Glutamatergic neuron (in vitro differentiated cells): Measurements from ENCODE around the gene OR56A3. TPM values are rescaled to one million over a fixed set of nuclear protein-coding genes. Genes with fewer than 3 reads are reported as not detected.

Source experiments
- DNase-seq: peaks from one replicate; pipeline ENCODE4 v3.0.0; 2022
- H3K27ac Mint-ChIP-seq: one replicate; pipeline ENCODE4 v1.8.0; 2020; ENCODE audit warnings: mild to moderate bottlenecking, mixed read lengths, inconsistent platforms; ENCODE audit not compliant: unreplicated experiment
- H3K27me3 Mint-ChIP-seq: one replicate; pipeline ENCODE4 v1.8.0; 2020; ENCODE audit warnings: mild to moderate bottlenecking, moderate library complexity, mixed read lengths, inconsistent platforms; ENCODE audit not compliant: unreplicated experiment
- H3K36me3 Mint-ChIP-seq: one replicate; pipeline ENCODE4 v1.8.0; 2020; ENCODE audit warnings: mild to moderate bottlenecking, mixed read lengths, inconsistent platforms; ENCODE audit not compliant: unreplicated experiment
- H3K4me1 Mint-ChIP-seq: one replicate; pipeline ENCODE4 v1.8.0; 2020; ENCODE audit warnings: mild to moderate bottlenecking, low read depth, mixed read lengths, inconsistent platforms; ENCODE audit not compliant: unreplicated experiment
- H3K4me3 Mint-ChIP-seq: one replicate; pipeline ENCODE4 v1.8.0; 2020; ENCODE audit warnings: mild to moderate bottlenecking, mixed read lengths, inconsistent platforms; ENCODE audit not compliant: unreplicated experiment
- H3K9me3 Mint-ChIP-seq: one replicate; pipeline ENCODE4 v1.8.0; 2020; ENCODE audit warnings: mild to moderate bottlenecking, moderate library complexity, mixed read lengths, inconsistent platforms; ENCODE audit not compliant: unreplicated experiment
- total RNA-seq: library from RNA; stranded (reverse); fragmentation: NEBNext Ultra II Directional; extraction: Animal tissue kit (Norgen Biotek cat#: 25700); gene quantifications from one replicate; pipeline ENCODE4 v1.2.1, GENCODE V29; 2021; ENCODE audit not compliant: unreplicated experiment
- TF ChIP-seq, protein P1 (sequence below): fragments of 200-600 bp; sonication (generic); IDR thresholded peaks from one replicate; pipeline ENCODE4 v1.5.0; 2021; ENCODE audit not compliant: partially characterized antibody, unreplicated experiment

The OR56A3 gene
- total RNA-seq, 1 donor from 2014 or later: not detected

GRCh38 chr11:5967708-5968107 is 25.7 kb downstream of the OR56A3 start:
- Mint-ChIP-seq H3K4me1 (no peaks in the 10 kb centered on the region), H3K36me3 (no peaks in the 10 kb centered on the region), H3K27me3 (no peaks in the 10 kb centered on the region), H3K4me3 (no peak overlapping the region), H3K27ac (no peak overlapping the region), H3K9me3 (no peaks in the 10 kb centered on the region)
- TF ChIP-seq, protein P1, sequence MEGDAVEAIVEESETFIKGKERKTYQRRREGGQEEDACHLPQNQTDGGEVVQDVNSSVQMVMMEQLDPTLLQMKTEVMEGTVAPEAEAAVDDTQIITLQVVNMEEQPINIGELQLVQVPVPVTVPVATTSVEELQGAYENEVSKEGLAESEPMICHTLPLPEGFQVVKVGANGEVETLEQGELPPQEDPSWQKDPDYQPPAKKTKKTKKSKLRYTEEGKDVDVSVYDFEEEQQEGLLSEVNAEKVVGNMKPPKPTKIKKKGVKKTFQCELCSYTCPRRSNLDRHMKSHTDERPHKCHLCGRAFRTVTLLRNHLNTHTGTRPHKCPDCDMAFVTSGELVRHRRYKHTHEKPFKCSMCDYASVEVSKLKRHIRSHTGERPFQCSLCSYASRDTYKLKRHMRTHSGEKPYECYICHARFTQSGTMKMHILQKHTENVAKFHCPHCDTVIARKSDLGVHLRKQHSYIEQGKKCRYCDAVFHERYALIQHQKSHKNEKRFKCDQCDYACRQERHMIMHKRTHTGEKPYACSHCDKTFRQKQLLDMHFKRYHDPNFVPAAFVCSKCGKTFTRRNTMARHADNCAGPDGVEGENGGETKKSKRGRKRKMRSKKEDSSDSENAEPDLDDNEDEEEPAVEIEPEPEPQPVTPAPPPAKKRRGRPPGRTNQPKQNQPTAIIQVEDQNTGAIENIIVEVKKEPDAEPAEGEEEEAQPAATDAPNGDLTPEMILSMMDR: no peak
- no peak for DNase-seq

DNA sequence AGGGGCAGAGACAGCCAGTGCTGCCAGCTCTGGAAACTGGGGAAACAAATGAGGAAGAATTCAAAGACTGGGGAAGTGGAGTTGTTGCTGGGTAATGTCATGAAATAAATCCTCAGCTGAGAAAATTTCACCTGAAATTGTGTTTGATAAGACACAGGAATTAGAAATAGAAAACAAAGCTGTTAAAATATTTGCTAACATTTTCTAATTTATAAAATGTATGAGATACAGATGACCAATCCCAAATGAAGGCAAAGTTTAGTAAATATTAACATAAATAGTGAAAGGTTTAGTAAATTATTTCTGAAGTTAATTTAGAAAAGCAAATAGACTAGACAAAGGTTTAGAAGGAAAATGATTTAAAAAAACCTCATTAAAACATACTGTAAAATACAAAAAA is 26.3 kb downstream of the OR56A3 start, which contains the start of gene OR56A5:
OR56A5 (minus strand) TSS at position 101 of the 400 bp plus-strand sequence; CDS start at position 101, 0 bp downstream.
- TF ChIP-seq, protein P1: no peak
- DNase-seq: no peak
- H3K9me3 Mint-ChIP-seq: no peaks in the 10 kb centered on the region
- H3K27me3 Mint-ChIP-seq: no peaks in the 10 kb centered on the region
- no peaks in the 10 kb centered on the region for H3K4me1 Mint-ChIP-seq
- H3K4me3 Mint-ChIP-seq: no peak within 1 kb of the TSS
- no peaks in the 10 kb centered on the region for H3K36me3 Mint-ChIP-seq
- no peak within 1 kb of the TSS for H3K27ac Mint-ChIP-seq

- no peak for DNase-seq
- TF ChIP-seq, protein P1: no peak
- Mint-ChIP-seq H3K27me3 (no peaks in the 10 kb centered on the region), H3K4me1 (no peaks in the 10 kb centered on the region), H3K27ac (no peak overlapping the region), H3K9me3 (no peaks in the 10 kb centered on the region), H3K36me3 (no peaks in the 10 kb centered on the region), H3K4me3 (no peak overlapping the region)
Observed at GRCh38 chr11:5973530-5973929, 31.5 kb downstream of the OR56A3 start.

DNA sequence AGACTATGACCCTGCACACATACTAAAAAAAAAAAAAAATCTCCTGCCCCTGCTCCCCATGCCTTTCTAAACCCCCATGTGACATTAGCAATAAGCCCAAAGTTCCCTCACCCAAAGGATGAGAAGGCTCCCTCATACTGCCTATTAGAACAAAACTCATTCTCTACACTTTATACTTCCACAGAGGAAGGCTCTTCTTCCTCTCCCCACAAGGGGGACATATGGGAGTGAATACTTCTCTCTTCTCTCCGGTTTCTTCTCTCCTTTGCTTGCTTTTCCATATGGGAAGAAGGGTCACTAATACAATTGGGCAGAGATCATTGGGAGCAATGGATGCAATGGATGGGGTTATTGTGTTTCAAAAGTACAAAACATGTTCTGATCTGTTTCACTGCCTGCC is 41.4 kb downstream of the OR56A3 start:
- H3K9me3 Mint-ChIP-seq: peaks cover 3% of the 10 kb centered on the region
- TF ChIP-seq, protein P1: no peak
- no peaks in the 10 kb centered on the region for H3K27me3 Mint-ChIP-seq
- no peak for DNase-seq
- H3K27ac Mint-ChIP-seq: no peak overlapping the region
- H3K4me1 Mint-ChIP-seq: no peaks in the 10 kb centered on the region
- H3K36me3 Mint-ChIP-seq: peaks cover 4% of the 10 kb centered on the region
- no peak overlapping the region for H3K4me3 Mint-ChIP-seq

DNA sequence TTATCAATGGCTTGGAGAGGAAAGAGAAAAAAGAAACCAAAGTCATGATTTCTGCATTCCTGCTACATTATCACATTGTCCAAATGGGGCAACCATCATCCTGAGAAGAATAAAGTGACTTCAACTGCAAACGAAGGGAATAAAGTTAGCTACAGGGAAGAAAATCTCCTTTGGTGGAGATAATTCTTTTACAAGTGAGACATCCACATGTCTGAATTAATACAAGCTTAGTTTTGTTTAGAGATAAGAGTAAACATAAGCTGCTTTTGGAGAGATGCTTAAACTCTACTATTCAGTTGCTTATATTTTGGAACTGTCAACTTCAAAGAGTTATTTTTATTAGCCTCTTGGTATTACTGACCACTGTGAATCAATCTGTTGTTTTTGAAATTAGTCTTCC is 44.8 kb downstream of the OR56A3 start, which contains the start of gene OR52L1:
OR52L1 (minus strand) TSS at position 101 of the 400 bp plus-strand sequence; CDS start at position 46, 55 bp downstream.
- TF ChIP-seq, protein P1: no peak
- Mint-ChIP-seq H3K9me3 (no peaks in the 10 kb centered on the region), H3K27me3 (peaks cover 2% of the 10 kb centered on the region), H3K4me1 (no peaks in the 10 kb centered on the region), H3K36me3 (peaks cover 9% of the 10 kb centered on the region), H3K27ac (no peak within 1 kb of the TSS), H3K4me3 (no peak within 1 kb of the TSS)
- DNase-seq: no peak
